ENCODE results near the gene PLEKHA7.

The PLEKHA7 gene

GRCh38 chr11:16784097-16784496, 230.1 kb downstream of the PLEKHA7 start:
- DNase-seq: peak; percentile 40

GRCh38 chr11:16783321-16783801, 230.9 kb downstream of the PLEKHA7 start:
- DNase-seq: no peak

GRCh38 chr11:16781936-16782919, 232.0 kb downstream of the PLEKHA7 start:
- DNase-seq: no peak

- DNase-seq: no peak
Observed at GRCh38 chr11:16780698-16781550, 233.3 kb downstream of the PLEKHA7 start.

GRCh38 chr11:16780146-16780545, 234.1 kb downstream of the PLEKHA7 start:
- DNase-seq: no peak

GRCh38 chr11:16779436-16779835, 234.8 kb downstream of the PLEKHA7 start:
- no peak for DNase-seq

GRCh38 chr11:16778876-16779275, 235.3 kb downstream of the PLEKHA7 start:
- DNase-seq: no peak

- no peak for DNase-seq
Observed at GRCh38 chr11:16778286-16778685, 235.9 kb downstream of the PLEKHA7 start.

GRCh38 chr11:16777613-16777975, 236.6 kb downstream of the PLEKHA7 start:
- DNase-seq: no peak

- peak; percentile 34 for DNase-seq
Observed at GRCh38 chr11:16776711-16777612, 237.3 kb downstream of the PLEKHA7 start.

- no peak for DNase-seq
Observed at GRCh38 chr11:16775614-16776283, 238.5 kb downstream of the PLEKHA7 start.

- DNase-seq: no peak
Observed at GRCh38 chr11:16774936-16775613, 239.1 kb downstream of the PLEKHA7 start.

GRCh38 chr11:16773981-16774935, 240.0 kb downstream of the PLEKHA7 start:
- DNase-seq: no peak

GRCh38 chr11:16772141-16772512, 242.1 kb downstream of the PLEKHA7 start:
- no peak for DNase-seq

- DNase-seq: no peak
Observed at GRCh38 chr11:16771350-16772140, 242.7 kb downstream of the PLEKHA7 start.

GRCh38 chr11:16770016-16770415, 244.2 kb downstream of the PLEKHA7 start:
- no peak for DNase-seq

- no peak for DNase-seq
Observed at GRCh38 chr11:16769386-16769785, 244.8 kb downstream of the PLEKHA7 start.

- DNase-seq: no peak
Observed at GRCh38 chr11:16767957-16768356, 246.3 kb downstream of the PLEKHA7 start.

GRCh38 chr11:16767137-16767536, 247.1 kb downstream of the PLEKHA7 start:
- DNase-seq: no peak

Measured in retina (tissue), 1 donor.